ENCODE measurements around the gene UBALD1.
"Not testable (repeated sequence)": the region's sequence is repeated elsewhere in the genome, so short reads cannot be mapped to it uniquely, and the experiment has no call there.

UBALD1 gene

DNA sequence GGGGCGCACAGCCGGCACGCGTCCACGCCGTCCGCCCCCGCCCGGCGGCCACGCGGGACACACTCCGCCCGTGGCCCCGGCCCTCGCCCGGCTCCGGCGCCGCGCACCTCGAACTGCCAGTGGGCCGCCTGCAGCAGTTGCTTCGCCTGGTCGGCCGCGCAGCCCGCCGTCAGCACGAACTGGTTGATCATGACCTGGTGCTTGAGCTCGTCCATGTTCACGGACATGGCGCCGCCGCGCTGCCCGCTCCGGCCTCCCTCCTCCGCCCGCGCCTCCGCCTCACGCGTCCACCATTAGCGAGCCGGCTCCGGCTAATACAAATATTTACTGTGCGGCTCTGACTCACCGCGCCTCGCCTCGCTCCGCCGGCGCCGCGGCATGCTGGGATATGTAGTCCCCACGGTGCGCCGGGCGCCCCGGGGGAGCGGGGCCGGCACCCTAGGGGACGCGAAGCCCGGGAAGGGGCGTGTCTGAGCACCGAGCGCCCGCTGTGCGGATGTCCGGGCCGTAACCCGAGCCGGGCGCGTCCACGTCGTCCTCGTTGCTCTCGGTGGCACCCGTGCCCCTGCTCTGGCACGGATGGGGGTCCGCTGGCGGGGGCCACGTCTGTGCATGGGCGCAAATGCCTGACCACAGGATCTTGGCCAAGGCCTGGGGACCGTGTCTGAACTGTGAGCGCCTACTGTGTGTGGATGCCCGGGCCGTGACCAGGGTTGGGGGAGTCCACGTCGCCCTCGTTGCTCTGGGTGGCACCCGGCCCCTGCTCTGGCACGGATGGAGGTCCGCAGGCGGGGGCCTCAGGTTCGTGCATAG is at the start of gene UBALD1:
UBALD1 (minus strand) TSS at position 318 of the 813 bp plus-strand sequence; CDS start at position 227, 91 bp downstream.
- FAIRE-seq, result no peak

DNA sequence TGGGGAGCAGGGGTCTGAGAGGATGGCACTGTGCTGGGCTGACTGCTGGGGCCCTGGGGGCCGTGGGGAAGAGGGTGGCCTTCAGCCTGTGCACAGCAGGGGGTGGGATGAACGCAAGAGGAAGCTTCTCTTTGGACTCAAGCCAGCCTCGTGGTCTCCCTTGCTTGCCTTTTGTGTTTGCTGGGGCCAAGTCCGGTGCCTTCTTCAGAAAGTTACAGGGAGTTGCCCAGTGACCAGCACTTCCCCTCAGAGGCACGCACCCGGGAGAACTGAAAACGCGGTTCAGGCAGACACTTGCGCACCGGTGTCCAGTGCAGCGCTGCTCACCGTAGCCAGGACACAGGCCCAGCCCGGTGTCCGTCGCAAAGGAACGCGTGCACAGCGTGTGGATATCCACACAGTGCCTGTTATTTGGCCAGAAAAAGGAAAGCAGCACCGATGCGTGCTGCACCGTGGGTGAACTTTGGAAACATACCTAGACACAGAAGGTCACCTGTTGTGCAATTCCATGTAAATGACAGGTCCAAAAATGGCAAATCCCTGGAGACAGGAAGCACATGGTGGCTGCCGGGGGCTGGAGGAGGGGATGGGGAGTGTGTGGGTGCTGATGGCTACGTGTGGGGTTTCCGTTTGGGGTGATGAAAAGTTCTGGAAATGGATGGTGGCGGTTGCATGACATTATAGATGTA is 49.2 kb upstream of the UBALD1 start:
- no peak for FAIRE-seq

DNA sequence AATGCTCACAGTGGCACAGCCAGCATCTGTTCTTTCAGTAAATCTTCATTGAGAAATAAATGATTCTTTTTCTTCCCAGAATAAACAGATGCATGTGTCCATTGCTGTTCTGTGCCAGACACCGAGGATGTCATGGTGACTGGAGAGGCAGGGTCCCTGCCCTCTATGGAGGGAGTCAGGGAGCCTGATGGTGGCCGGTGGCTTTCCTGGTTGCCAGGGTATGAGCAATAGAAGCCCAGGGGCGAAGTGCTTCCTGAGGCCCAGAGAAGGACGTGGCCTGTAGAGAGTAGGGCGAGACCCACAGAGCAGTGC is 48.7 kb upstream of the UBALD1 start:
- no peak for FAIRE-seq

DNA sequence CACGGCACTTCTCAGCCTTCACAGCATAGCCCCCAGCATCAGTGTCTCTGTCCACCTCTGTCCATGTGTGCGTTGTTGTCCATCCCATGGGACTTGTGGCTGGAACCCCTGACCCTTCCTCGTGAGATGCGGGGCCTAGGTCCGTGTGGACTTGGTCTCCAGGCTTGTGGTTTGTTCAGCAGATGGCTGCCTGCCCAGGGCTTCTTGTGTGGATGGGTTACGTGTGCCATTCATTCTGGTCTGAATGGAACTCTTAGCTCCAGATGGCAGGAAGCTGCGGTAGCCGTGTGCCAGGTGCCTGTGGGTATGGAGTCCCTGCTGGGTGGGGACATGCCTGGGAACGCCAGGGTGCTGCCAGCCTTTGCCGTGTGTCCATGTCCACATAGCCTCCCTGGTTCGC is 47.0 kb upstream of the UBALD1 start:
- no peak for FAIRE-seq

DNA sequence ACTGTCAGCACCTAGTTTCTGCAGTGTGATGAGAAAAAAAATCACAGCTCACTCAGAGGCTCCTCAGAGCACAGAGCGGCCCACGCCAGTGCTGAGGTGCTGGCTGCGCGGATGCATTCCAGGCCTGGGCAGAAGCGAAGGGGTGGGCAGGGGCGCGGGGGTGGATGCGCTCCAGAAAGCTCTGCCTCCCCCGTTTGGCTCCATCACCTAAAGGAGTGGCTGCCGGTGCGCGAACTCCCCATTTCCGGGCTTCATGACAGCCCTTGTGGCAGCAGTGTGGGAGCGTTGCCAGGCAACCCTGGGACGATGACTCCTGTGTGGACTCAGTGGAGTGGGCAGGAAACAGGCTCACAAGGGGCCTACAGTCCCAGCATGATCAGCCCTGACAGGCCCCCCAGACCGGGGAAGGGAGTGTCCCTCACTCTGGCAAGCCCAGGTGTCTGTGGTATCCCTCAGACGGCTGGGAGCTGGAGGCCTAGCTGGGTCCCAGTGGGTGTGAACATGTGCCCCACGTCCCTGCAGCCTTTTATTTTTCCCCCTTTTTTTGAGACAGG is 45.8 kb upstream of the UBALD1 start:
- FAIRE-seq, result no peak

DNA sequence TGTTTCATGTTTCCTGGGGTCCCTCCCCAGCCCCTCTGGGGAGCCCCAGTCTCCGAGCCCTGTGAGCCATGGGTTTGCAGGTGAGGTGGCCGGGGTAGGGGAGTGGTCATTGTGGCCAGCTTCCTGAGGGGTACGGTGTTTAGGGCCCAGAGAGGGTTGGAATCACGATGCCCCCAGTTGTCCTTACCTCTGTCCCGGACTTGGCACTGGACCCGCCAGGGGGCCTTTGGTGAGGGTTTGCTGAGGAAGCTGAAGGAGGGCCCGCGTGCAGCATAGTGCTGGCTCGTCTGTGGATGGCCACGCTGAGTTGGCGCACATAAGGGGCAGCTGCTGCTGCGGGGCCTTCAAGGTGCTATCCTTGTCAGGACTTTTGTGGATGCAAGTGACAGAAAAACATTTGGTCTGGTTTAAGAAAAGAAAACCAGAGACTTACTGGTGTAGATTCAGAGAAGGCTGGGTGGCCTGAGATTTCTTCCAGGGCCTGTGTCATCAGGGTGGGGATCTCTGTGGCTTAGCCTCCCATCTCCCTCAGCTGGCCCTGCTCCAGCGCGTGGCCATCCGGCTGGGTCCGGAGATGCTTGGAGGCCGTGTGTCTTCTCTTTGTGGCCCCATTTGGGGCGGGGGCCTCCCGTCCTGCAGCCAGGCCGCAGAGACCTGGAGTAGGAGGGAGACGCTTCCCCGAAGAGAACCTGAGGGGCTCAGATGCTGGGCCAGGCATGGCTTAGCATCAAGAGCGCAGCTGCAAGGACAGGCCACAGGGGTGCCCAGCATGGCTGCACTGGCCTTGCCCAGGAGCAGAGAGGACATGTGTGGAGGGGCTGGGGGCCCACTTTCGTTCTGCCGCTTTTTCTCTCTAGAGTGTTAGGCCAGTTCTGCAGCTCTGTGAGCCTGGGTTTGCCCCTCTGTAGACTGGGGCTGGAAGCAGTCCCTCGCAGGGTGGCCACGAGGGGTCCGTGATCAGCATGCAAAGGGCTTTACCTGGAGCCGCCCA is 45.0 kb upstream of the UBALD1 start:
- FAIRE-seq, result no peak

DNA sequence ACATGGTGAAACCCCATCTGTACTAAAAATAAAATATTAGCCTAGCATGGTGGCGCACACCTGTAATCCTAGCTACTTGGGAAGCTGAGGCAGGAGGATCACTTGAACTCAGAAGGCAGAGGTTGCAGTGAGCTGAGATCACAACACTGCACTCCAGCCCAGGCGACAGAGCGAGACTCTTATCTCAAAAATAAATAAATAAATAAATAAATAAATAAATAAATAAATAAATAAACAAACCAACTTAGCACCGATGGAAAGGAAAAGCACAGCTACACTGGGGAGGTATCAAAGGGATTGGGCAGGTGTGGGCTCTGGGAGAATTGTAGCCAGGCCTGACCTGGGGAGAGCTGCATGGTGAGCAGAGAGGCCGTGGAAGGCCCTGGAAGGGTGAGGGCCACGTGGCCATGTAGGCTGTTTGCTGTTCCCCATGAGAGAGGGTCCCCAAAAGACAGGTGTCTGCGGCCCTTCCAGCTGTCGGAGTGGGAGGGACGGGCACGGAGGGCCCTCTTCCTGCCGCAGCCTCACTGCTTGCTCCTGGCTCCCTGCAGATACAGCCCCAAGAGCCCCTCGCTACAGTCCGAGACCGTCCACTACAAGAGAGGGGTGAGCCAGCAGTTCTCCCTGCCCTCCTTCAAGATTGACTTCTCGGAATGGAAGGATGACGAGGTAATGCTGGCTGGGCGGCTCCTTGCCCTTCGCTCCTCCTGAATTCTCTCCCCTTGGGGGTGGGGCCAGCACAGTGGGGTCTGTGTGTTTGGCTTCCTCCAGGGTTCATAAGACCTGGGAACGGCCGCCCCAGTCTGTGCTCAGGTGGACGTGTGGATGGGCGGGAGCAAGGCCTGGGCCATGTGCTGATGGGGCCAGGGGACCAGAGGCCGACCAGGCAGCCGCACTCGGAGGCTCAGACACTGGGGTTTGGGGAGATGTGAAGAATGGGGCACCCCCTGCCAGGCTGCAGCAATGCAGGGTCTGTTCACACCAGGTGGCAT is 42.3 kb upstream of the UBALD1 start:
- FAIRE-seq, result no peak

DNA sequence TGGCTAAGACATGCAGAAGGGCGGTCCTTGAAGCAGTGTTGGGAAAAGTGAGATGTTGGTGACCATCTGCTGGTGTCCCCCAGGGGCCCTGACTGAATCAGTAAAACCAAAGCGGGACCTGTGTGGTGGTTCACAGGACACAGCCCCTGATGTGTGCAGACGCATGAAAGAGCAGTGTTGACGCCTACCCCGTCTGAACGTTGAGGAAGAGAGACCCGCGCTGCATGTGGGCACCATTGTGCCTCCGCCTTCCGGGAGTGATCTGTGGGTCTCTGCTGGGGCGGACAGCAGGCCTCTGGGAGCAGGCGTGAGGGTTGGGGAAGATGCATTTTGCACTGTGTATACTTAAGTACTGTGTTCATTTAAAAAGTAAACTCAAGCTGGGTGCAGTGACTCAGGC is 41.5 kb upstream of the UBALD1 start:
- FAIRE-seq, result no peak

DNA sequence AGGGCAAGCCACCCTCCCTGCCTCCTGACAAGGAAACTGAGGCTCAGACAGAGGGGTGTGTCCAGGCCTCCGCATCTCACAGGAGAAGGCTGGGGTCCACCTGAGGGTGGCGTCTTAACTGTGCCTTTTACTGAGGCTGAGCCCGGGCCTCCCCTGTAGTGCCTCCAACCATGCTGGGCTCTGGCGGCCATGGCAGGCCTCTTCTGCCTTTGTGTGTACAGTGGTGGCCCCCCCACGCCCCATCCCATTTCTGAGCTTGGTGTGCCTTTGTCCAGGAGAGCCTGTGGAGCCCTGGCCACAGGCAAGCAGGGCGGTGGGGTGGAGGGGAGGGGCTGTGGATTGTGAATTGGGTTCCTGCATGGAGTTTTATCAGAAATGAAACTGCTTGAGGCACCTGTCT is 41.1 kb upstream of the UBALD1 start:
- no peak for FAIRE-seq

DNA sequence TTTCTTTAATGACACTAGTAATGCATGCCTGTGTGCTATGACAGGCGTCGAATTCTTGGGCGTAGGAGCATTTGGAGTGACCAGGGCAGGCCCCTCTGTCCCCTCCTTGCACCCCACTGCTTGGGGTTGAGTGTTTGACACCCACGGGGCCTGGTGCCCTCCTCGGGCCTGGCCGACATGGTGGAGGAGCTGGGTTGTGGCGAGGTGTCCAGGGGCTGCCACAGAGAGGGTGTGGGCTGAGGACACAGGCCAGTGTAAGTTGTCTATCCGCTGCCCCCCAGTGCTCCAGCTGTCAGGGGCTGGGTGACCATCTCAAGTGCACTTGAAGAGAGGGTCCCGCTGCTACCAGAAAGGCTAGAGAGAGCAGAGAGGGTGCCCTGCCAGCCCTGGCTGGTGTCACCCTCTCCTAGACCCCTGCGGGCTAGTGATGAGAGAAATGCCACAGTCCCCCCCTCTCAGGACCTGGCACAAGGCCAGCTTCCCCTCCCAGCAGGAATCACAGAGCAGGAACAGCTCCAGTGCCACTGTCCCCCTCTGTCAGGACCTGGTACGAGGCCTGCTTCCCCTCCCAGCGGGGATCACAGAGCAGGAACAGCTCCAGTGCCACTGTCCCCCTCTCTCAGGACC is 40.4 kb upstream of the UBALD1 start:
- no peak for FAIRE-seq

DNA sequence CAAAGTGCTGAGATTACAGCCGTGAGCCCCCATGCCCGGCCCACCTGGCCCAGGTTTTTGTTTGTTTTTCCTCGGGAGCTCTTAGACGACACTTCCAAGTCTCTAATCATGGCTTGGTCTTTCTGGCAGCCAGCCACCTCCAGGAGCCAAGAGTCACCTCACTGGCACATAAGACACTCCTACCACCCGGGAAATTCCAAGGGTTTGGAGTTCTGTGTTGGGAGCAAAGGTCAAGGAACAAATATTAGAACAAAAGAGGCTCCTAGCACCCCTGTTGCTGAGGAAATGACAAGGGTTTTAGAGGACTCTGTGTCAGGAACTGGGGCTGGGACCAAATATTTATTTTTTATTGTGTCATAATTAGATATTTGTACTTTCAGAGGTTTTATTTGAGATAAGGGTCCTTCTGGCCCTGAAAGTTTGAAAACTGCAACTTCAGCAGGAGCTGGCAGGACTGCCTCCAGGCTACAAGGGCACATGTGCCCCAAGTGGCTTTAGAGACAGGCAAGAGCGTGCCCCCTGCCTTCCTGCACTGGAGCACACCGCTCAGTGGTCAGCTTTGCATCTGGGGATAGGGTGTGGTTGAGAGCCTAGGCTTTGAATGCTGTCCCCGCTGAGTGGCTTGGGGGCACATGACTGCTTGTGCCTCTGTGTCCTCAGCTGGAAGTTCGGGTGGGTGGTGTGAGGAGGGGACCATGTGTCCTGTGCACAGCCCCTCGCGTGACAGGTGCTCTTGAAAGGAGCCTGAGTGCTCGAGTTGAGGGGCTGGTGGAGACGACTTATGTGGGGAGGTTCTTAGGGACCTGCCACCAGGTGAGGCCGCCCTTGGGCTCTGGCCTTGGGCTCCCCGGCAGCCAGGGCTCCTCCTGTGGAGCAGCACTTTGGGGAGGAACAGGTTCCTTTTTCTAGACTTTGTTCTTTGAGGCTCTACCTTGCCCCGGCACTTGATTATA is 39.6 kb upstream of the UBALD1 start:
- FAIRE-seq, result no peak

DNA sequence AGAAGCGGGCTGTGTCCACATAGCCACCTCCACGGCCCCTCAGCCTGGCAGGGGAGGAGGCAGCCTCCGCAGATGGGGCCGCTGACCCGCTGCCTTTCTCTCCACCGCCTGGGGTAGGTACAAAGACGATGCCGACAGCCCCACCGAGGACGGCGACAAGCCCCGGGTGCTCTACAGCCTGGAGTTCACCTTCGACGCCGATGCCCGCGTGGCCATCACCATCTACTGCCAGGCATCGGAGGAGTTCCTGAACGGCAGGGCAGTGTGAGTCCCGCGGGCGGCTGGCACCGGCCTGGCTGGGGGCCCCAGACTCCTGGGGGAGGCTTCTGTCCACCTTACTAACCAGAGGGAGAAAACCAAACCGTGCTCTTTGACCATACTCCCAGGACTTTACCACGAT is 37.9 kb upstream of the UBALD1 start:
- FAIRE-seq, result no peak

DNA sequence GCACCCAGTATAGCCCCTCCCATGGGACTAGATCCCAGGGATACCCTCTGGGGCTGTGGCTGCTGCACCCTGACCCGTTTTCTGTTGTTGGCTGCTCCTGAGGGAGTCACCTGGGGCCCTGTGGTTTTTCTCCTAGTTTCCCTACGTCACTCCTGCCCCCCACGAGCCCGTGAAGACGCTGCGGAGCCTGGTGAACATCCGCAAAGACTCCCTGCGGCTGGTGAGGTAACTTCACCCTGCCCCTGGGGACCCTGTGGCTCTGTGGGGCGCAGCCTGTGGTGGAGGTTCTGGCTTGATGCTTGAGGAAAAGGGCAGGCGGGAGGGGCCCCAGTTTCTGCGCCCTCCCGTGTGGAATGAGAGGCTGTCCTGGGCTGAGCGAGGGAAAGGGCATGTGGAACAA is 37.1 kb upstream of the UBALD1 start:
- no peak for FAIRE-seq

DNA sequence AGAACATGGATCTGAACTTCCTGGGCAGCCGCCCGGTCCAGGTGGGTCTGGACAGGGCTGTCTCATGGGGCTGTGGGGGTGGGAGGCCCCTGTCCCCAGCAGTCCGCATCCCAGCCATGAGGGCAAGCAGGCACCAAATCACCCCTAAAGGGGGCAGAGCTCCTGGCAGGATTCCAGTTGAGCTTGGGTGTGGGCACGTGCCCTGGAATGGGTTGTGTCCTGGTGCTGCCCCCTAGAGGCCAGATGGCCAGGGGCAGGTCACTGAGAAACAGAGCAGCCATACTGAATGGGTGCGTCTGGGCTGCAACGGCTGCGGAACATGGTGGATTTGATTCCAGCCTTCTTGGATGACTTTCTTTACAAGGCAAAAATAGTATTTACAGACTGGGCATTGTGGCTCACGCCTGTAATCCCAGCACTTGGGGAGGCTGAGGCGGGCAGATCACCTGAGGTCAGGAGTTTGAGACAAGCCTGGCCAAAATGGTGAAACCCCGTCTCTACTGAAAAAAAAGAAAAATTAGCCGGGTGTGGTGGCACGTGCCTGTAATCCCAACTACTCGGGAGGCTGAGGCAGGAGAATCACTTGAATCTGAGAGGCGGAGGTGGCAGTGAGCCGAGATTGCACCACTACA is 35.9 kb upstream of the UBALD1 start:
- FAIRE-seq, result not testable (repeated sequence)

DNA sequence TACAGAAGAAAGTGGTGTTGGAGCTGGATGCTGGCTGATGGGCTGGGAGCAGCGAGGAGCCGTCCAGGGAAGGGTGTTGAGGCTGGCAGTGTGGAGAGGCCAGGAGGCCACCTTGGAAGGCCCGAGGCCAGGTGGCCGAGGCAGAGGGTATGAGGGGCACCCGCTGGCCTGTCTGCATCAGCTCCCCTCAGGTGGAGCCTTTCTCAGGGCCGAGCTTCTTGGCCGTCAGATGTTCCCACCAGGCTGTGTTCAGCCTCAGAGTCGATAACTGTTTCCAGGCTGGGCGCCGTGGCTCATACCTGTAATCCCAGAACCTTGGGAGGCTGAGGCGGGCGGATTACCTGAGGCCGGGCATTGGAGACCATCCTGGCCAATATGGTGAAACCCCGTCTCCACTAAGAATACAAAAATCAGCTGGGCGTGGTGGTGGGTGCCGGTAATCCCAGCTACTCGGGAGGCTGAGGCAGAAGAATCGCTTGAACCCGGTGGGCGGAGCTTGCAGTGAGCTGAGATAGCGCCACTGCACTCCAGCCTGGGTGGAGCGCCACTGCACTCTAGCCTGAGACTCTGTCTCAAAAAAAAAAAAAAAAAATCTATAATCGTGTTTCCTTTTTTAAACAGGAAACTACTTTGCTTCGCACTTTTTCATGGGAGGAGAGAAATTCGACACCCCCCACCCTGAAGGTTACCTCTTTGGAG is 35.2 kb upstream of the UBALD1 start:
- no peak for FAIRE-seq

DNA sequence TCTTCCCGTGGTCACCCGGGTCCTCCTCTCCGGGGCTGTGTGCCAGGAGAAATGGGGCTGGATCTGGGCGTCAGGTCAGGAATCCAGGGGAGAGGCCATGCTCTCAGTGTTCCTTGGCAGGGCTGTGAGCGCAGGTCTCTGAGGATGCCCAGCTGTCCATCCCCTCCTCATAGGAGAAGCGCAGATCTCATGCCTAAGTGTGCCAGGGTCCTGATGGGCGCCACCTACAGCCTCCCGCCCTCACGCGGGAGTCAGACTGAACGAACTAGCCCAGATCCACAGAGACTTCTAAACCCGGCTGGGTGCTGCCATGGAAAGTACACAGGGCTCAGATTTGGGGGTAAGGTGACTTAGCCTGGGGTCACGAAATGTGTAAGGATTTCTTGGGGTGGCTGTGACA is 34.2 kb upstream of the UBALD1 start:
- no peak for FAIRE-seq

DNA sequence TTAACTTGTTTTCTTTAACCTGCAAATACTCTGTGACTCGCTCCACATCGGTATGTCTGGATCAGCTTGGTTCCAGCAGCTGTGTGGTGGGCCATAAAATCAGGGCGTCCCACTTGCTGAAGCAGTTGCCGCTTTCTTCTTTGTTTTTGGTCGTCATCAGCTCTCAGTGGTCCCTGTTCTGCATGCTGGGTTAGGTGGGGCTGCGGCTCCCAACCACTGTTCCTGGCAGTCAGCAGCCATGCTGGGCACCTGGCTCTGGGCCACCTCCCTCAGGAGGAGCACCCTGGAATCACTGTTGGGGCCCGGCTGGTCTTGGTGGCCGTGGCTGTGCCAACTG is 32.9 kb upstream of the UBALD1 start:
- FAIRE-seq, result no peak

DNA sequence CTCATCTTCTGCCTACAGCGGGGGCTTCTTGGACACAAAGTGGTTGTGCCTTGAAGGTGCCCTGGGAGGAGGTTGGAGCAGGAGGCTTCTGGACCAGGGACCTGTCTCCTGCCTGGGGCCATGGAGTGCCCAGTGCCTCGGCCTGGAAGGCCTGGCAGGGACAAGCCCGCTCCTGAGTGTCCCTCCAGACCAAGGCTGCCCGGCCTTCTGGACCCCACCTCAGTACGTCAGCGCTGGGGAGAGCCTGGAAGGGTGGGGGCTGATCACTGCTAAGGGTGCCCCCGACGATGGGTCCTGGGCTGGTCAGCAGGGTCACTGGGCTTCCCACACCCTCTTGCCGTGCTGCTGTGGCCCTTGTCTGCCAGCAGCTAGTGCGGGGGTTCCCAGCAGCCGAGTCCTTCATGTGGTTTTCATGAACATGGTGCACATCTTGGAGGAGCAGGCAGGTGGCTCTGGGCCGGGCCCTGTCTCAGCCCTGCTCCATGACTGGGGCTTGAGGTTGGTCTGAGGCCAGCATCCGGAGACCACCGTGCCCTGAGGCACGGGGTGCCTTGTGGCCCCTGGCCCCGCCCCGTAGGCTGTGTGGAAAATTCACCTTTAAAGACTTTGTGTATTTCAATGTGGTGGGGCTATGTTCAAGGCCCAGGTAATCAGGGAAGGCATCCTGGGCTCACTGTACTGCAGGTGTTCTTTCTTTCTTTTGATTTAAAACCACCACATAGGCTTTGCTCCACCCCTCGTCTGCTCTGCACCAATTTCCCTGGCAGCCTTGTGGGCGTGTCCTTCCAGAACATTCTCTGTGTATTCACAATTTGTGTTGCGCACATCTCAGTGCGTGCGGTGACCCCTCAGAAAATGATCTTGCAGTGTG is 32.3 kb upstream of the UBALD1 start:
- FAIRE-seq, result no peak

Data from endometrium (tissue), 2 donors.